PFSK-1 (cell line): ENCODE measurements around the gene OSGIN1.

Experiments
- POLR2AphosphoS5 ChIP-seq: IDR thresholded peaks from 2 replicates; pipeline ENCODE4 v1.6.1; 2012; ENCODE audit warnings: low read depth, mild to moderate bottlenecking, control low read depth, low read length, moderate library complexity
- REST ChIP-seq, 2 experiments: IDR thresholded peaks; 2 replicates each; pipeline versions ENCODE4 v1.6.1 to v1.8.0; 2011 to 2012; ENCODE audit warnings: low read depth in 2 of 2, low read length in 2 of 2, control low read depth in 1 of 2, inconsistent platforms in 1 of 2, mild to moderate bottlenecking in 1 of 2, moderate library complexity in 1 of 2; ENCODE audit not compliant: insufficient read depth in 1 of 2

GRCh38 chr16:83948914-83949723, 3.9 kb upstream of the OSGIN1 start:
- no peak for TF ChIP-seq POLR2AphosphoS5
- TF ChIP-seq REST (IDR thresholded peaks at IDR 0.05; ENCODE audit: insufficient read depth in 1 of 2, low read depth in 2 of 2, low read length in 2 of 2), result no peak
